Activated naive CD4-positive, alpha-beta T cell (primary cell): Measurements from ENCODE around the gene DEFB108B.
A peak's percentile ranks its signal among the peaks of the same experiment; 100 is the strongest.
"Not testable (repeated sequence)": the region's sequence is repeated elsewhere in the genome, so short reads cannot be mapped to it uniquely, and the experiment has no call there.

ENCODE experiments used
- DNase-seq, 4 experiments: peaks; one replicate each; lab custom pipeline; 2025; lab: John Stamatoyannopoulos, UW

Gene DEFB108B

GRCh38 chr11:71813481-71814355, 19.3 kb upstream of the DEFB108B start:
- DNase-seq: peak; percentile 48 to 75 (median 65)

GRCh38 chr11:71821539-71821938, 11.5 kb upstream of the DEFB108B start:
- not testable (repeated sequence) for DNase-seq

GRCh38 chr11:71829247-71829646, 3.8 kb upstream of the DEFB108B start:
- DNase-seq: not testable (repeated sequence)

DNA sequence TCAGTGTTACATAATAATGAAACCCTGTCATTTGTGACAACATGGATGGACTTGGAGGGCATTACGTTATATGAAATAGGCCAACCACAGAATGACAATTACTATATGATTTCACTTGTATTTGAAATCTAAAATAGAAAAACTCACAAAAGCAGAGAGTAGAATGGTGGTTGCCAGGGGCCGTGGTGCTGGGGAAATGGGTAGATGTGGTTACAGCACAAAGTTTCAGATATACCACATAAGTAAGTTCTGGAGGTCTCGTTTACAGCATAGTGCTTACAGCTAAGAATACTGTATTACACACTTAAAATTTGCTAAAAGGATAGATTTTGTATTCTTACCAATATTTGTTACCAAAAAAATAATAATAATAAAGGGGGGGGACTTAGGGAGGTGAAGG, 3.3 kb upstream of the DEFB108B start:
- DNase-seq: not testable (repeated sequence)

- DNase-seq: not testable (repeated sequence)
These were observed 9.7 kb downstream of the DEFB108B start for GRCh38 chr11:71842720-71843119.

DNA sequence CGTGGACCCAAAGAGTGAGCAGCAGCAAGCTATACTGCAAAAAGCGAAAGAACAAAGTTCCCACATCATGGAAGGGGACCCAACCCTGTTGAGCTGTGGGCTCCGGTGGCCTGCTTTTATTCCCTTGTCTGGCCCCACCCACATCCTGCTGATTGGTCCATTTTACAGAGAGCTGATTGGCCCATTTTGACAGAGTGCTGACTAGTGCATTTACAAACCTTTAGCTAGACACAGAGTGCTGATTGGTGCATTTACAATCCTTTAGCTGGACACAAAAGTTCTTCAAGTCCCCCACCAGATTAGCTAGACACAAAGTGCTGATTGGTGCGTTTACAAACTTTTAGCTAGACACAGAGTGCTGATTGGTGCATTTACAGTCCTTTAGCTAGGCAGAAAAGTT, 10.4 kb downstream of the DEFB108B start:
- DNase-seq: not testable (repeated sequence)

- no peak for DNase-seq
These were observed 10.9 kb downstream of the DEFB108B start for GRCh38 chr11:71843858-71844257.

DNA sequence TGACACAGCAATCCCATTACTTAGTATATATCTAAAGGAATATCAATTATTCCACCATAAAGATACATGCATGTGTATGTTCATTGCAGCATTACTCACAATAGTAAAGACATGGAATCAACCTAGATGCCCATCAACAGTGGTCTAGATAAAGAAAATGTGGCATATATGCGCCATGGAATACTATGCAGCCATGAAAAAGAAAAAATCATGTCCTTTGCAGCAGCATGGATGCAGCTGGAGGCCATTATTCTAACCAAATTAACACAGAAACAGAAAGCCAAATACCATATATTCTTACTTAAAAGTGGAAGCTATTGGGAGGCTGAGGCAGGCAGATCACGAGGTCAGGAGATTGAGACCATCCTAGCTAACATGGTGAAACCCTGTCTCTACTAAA, 20.9 kb downstream of the DEFB108B start:
- DNase-seq: not testable (repeated sequence)

DNA sequence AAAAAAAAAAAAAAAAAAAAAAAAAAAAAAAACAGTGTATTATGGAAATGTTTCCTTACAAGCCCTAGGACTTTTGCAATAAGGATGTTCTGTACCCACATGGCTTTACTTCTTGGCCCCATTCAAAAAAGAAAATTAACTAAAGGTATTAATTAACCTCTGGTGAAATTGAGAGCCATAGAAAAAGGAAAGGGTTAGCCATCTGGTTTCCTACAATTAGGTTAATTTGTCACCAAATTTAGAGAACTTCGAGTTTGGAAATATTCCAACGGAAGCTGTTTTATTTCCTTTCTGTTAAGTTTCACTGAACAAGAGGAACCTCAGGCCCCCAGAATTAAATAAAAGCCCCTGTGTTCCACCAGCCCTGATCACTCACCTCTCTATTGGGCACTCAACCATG, 22.9 kb downstream of the DEFB108B start:
- DNase-seq: not testable (repeated sequence)

DNA sequence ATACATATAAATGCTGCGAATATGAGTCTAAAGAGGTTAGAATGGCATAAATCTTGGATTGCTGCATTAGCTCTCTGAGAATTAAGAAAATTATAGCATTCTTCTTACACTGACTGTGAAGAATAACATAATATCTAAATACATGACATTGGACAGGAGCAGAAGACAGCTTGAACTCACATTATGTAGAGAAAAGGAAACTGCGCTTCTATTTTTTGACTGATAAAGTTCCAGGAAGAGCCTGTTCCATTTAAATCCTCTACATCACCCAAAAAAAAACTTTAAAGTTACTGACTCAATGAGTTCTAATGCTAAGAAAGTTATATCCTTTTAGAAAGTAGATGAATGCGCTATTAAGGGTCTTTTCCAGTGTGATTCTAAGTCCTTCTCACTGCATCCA, 27.8 kb downstream of the DEFB108B start:
- not testable (repeated sequence) for DNase-seq

DNA sequence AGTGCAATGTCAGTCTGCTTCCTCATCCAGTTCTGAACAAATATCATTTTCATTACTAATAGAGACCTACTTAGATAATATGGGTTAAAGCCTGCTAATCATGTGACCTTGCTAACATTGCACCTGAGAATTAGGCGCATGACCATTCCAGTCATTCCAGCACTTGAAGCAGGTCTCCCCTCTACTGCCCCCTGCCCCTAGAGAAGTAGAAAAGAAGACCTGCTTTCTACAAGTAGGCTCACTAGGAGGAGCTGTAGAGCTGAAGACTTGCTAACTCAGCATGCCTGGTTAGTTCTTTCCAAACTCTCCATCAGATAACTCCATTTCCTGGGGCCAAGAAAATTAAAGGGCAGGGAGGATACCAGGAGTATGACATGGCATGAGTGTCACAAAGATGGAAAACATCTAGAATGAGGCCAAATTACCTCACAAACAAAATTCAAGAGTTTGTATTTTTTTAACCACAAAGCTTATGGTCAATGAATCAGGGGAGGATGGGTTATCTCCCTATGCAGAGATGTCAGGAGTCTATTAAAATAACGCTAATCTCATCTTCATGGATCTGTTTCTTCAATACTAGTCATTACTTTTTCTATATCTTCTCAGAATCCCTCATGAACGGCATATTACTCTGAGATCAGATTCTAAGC, 31.1 kb downstream of the DEFB108B start:
- not testable (repeated sequence) for DNase-seq

- not testable (repeated sequence) for DNase-seq
These were observed 34.2 kb downstream of the DEFB108B start for GRCh38 chr11:71867209-71867608.

GRCh38 chr11:71869931-71870330, 36.9 kb downstream of the DEFB108B start:
- not testable (repeated sequence) for DNase-seq

GRCh38 chr11:71870661-71871060, 37.7 kb downstream of the DEFB108B start:
- DNase-seq: not testable (repeated sequence)

GRCh38 chr11:71876262-71876661, 43.3 kb downstream of the DEFB108B start:
- DNase-seq: not testable (repeated sequence)

DNA sequence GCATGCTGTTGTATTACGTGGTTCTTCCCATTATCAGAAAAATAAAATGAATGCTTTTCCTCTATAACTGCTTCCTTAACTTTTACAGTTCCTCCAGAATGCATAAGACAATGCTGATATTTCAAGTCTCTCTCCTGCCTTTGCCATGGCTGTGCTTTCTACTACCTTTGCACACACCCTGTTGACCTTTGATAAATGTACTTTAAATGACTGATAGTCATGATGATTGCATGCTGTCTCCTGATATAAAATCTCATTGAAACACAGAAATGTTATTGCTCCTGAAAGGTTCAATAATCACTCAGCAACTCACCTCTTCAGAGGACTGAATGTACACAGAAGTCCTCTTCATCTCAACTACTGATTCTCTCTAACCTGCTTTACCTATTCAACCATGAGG, 45.1 kb downstream of the DEFB108B start, which contains the start of gene DEFB131B:
Gene DEFB131B, plus strand, starts transcription at position 395 of the 400 bp plus-strand sequence. Its CDS starts 0 bp downstream, at position 395.
- DNase-seq: not testable (repeated sequence)

GRCh38 chr11:71885806-71886205, 52.8 kb downstream of the DEFB108B start:
- DNase-seq: not testable (repeated sequence)
